Mesenchymal stem cell (in vitro differentiated cells and primary cell): ENCODE data around the gene CORO1C.

ENCODE experiments used
- DNase-seq: peaks from one replicate; pipeline ENCODE4 v3.0.0-alpha.2; 2013
- H2AFZ ChIP-seq: one replicate; pipeline ENCODE4 v1.6.1; 2013; ENCODE audit warnings: low read depth, mild to moderate bottlenecking, control low read depth, inconsistent platforms, low read length, moderate library complexity
- H2AK5ac ChIP-seq: 2 replicates; pipeline ENCODE4 v1.6.1; 2013; ENCODE audit warnings: low read length, moderate library complexity, mild to moderate bottlenecking, inconsistent platforms; ENCODE audit not compliant: severe bottlenecking
- H2BK120ac ChIP-seq: one replicate; pipeline ENCODE4 v1.6.1; 2013; ENCODE audit warnings: low read depth, mild to moderate bottlenecking, inconsistent platforms, low read length, moderate library complexity
- H2BK12ac ChIP-seq, 2 experiments: one replicate each; pipeline ENCODE4 v1.6.1; 2013; ENCODE audit warnings: inconsistent platforms in 2 of 2, low read length in 2 of 2, mild to moderate bottlenecking in 2 of 2, moderate library complexity in 2 of 2, control low read depth in 1 of 2
- H2BK15ac ChIP-seq: one replicate; pipeline ENCODE4 v1.6.1; 2013; ENCODE audit warnings: mild to moderate bottlenecking, low read depth, inconsistent platforms; ENCODE audit not compliant: poor library complexity, severe bottlenecking
- H2BK5ac ChIP-seq: 2 replicates; pipeline ENCODE4 v1.6.1; 2013; ENCODE audit warnings: low read depth, mild to moderate bottlenecking, low read length, control low read depth, inconsistent platforms; ENCODE audit not compliant: poor library complexity, severe bottlenecking
- H3K14ac ChIP-seq, 2 experiments: one replicate each; pipeline ENCODE4 v1.6.1; 2013; ENCODE audit warnings: inconsistent platforms in 2 of 2, low read length in 2 of 2, control low read depth in 1 of 2, mild to moderate bottlenecking in 1 of 2, moderate library complexity in 1 of 2
- H3K18ac ChIP-seq, 2 experiments: one replicate each; pipeline ENCODE4 v1.6.1; 2013; ENCODE audit warnings: inconsistent platforms in 2 of 2, low read length in 2 of 2, control low read depth in 1 of 2, low read depth in 1 of 2, mild to moderate bottlenecking in 1 of 2
- H3K23ac ChIP-seq, 2 experiments: one replicate each; pipeline ENCODE4 v1.6.1; 2013; ENCODE audit warnings: inconsistent platforms in 2 of 2, low read length in 2 of 2, mild to moderate bottlenecking in 2 of 2, moderate library complexity in 2 of 2, control low read depth in 1 of 2
- H3K27ac ChIP-seq: 2 replicates; pipeline ENCODE4 v1.5.1; 2013; ENCODE audit warnings: mild to moderate bottlenecking, moderate library complexity, low read length, control low read depth, inconsistent platforms; ENCODE audit not compliant: poor library complexity, severe bottlenecking
- H3K27me3 ChIP-seq, 2 experiments: 2 replicates each; pipeline versions ENCODE4 v1.6.1 to v1.7.0; 2013; ENCODE audit warnings: low read length in 2 of 2, mild to moderate bottlenecking in 2 of 2, moderate library complexity in 2 of 2, control low read depth in 1 of 2, inconsistent platforms in 1 of 2; ENCODE audit not compliant: control insufficient read depth in 1 of 2, insufficient read depth in 1 of 2
- H3K36me3 ChIP-seq, 2 experiments: 2 replicates each; pipeline versions ENCODE4 v1.6.1 to v1.7.0; 2013; ENCODE audit warnings: low read length in 2 of 2, control low read depth in 1 of 2, inconsistent platforms in 1 of 2, low read depth in 1 of 2, mild to moderate bottlenecking in 1 of 2; ENCODE audit not compliant: insufficient read depth in 2 of 2, control insufficient read depth in 1 of 2
- H3K4ac ChIP-seq, 2 experiments: one replicate each; pipeline ENCODE4 v1.6.1; 2013; ENCODE audit warnings: inconsistent platforms in 2 of 2, low read length in 2 of 2, mild to moderate bottlenecking in 2 of 2, moderate library complexity in 2 of 2, control low read depth in 1 of 2, low read depth in 1 of 2
- H3K4me1 ChIP-seq: 2 replicates; pipeline ENCODE4 v1.6.1; 2013; ENCODE audit warnings: low read depth, low read length, control low read depth; ENCODE audit not compliant: control insufficient read depth, insufficient read depth
- H3K4me2 ChIP-seq: 2 replicates; pipeline ENCODE4 v1.6.1; 2013; ENCODE audit warnings: low read length, mild to moderate bottlenecking, inconsistent platforms; ENCODE audit not compliant: poor library complexity, severe bottlenecking
- H3K4me3 ChIP-seq, 2 experiments: 2 replicates each; pipeline versions ENCODE4 v1.5.1 to v1.7.0; 2013; ENCODE audit warnings: low read length in 2 of 2, mild to moderate bottlenecking in 2 of 2, control low read depth in 1 of 2, low read depth in 1 of 2; ENCODE audit not compliant: insufficient read depth in 1 of 2
- H3K79me1 ChIP-seq: replicated peaks from 2 replicates; pipeline ENCODE4 v1.6.1; 2013; ENCODE audit warnings: mild to moderate bottlenecking, control low read depth, low read length, inconsistent platforms; ENCODE audit not compliant: poor library complexity, severe bottlenecking
- H3K9ac ChIP-seq: 2 replicates; pipeline ENCODE4 v1.7.0; 2013; ENCODE audit warnings: mild to moderate bottlenecking, low read length, moderate library complexity
- H3K9me3 ChIP-seq: 2 replicates; pipeline ENCODE4 v1.7.0; 2013; ENCODE audit warnings: mild to moderate bottlenecking, low read length; ENCODE audit not compliant: control insufficient read depth
- H4K8ac ChIP-seq: one replicate; pipeline ENCODE4 v1.6.1; 2013; ENCODE audit warnings: inconsistent platforms, mild to moderate bottlenecking, low read length, moderate library complexity
- H4K91ac ChIP-seq: one replicate; pipeline ENCODE4 v1.6.1; 2013; ENCODE audit warnings: mild to moderate bottlenecking, low read length, inconsistent platforms
- WGBS: methylation state at CpG from one replicate; pipeline ENCODE4 v1.1.7; 2013; ENCODE audit warnings: mixed read lengths; 5-methylcytosine and 5-hydroxymethylcytosine counted together

The CORO1C gene

GRCh38 chr12:108602976-108603704 lies 128.2 kb downstream of the CORO1C start:
- Histone ChIP-seq H2BK15ac (peak overlapping the region; percentile 49), H3K4ac (peak overlapping the region; percentile 54 to 82), H3K36me3 (no peaks in the 10 kb centered on the region), H4K91ac (peak overlapping the region; percentile 56), H3K14ac (peak overlapping the region in 1 of 2 experiments; percentile 9), H3K27me3 (no peaks in the 10 kb centered on the region), H2BK5ac (no peak overlapping the region), H2BK120ac (no peak overlapping the region), H3K9ac (no peak overlapping the region), H3K79me1 (no peaks in the 10 kb centered on the region), H3K4me2 (no peak overlapping the region), H3K18ac (peak overlapping the region in 1 of 2 experiments; percentile 73), H2AFZ (no peak overlapping the region), H3K4me1 (peaks cover 21% of the 10 kb centered on the region), H2AK5ac (peak overlapping the region; percentile 47), H2BK12ac (peak overlapping the region; percentile 9 to 80), H3K23ac (no peak overlapping the region), H3K9me3 (no peaks in the 10 kb centered on the region), H3K4me3 (no peak overlapping the region), H4K8ac (no peak overlapping the region), H3K27ac (no peak overlapping the region)
- WGBS, result 96% methylated on average over 12 of the region's 15 CpGs
- no peak for DNase-seq

DNA sequence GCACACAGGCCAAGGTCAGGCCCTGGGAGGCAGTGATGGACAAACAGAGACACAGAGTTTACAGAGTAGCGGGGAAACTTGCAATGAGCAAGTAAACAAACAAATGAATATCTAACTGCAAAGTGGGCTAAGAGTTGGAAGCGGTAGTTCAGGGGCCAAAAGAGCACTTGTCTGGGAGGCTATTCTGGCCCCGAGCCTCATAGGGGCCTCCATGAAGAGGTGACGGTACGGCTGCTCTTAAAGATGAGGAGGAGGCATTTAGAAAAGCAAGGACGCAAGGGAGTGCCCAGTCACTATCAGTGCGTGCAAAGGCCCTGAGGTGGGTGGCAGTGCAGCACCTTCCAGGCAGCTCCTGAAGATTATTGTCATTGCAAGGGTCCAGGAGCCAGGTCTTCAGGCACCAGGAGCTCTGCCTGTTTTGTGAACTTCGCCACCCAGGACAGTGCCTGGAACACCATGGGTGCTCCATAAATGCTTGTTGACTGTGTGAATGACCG lies 129.1 kb downstream of the CORO1C start:
- Histone ChIP-seq H3K4me3 (no peak overlapping the region), H3K18ac (no peak overlapping the region), H2BK5ac (no peak overlapping the region), H3K4me2 (no peak overlapping the region), H2AK5ac (no peak overlapping the region), H3K9ac (no peak overlapping the region), H3K4ac (no peak overlapping the region), H2BK12ac (peak overlapping the region in 1 of 2 experiments; percentile 47), H4K8ac (no peak overlapping the region), H3K79me1 (no peaks in the 10 kb centered on the region), H4K91ac (peak overlapping the region; percentile 16), H3K4me1 (peaks cover 21% of the 10 kb centered on the region), H2AFZ (no peak overlapping the region), H3K23ac (no peak overlapping the region), H3K9me3 (no peaks in the 10 kb centered on the region), H3K27ac (no peak overlapping the region), H2BK120ac (peak overlapping the region; percentile 42), H3K27me3 (no peaks in the 10 kb centered on the region), H3K14ac (no peak overlapping the region), H3K36me3 (no peaks in the 10 kb centered on the region), H2BK15ac (no peak overlapping the region)
- no peak for DNase-seq
- 83% methylated on average over 8 of the region's 9 CpGs for WGBS

DNA sequence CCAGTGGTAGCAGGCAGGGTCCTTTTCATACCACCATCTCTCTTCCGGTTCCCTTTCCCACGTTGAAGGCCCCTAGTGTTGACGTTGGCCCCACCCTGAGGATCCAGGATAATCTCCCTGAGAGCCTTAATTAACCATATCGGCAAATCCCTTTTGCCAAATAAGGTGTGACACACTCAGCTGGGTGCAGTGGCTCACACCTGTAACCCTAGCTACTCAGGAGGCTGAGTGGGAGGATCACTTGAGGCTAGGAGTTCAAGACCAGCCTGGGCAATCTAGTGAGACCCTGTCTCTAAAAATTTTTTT lies 130.7 kb downstream of the CORO1C start:
- Histone ChIP-seq H2AFZ (no peak overlapping the region), H3K79me1 (no peaks in the 10 kb centered on the region), H2BK5ac (no peak overlapping the region), H3K27ac (no peak overlapping the region), H2BK15ac (no peak overlapping the region), H3K27me3 (no peaks in the 10 kb centered on the region), H3K23ac (no peak overlapping the region), H3K4me3 (no peak overlapping the region), H4K91ac (no peak overlapping the region), H2BK120ac (no peak overlapping the region), H3K9ac (no peak overlapping the region), H3K9me3 (no peaks in the 10 kb centered on the region), H2AK5ac (no peak overlapping the region), H3K4ac (no peak overlapping the region), H3K36me3 (peaks cover 0 to 1% of the 10 kb centered on the region in 2 experiments), H4K8ac (no peak overlapping the region), H3K18ac (no peak overlapping the region), H3K4me1 (peaks cover 14% of the 10 kb centered on the region), H3K4me2 (no peak overlapping the region), H3K14ac (no peak overlapping the region), H2BK12ac (peak overlapping the region in 1 of 2 experiments; percentile 16)
- WGBS, result 60% methylated on average over 4 of the region's 4 CpGs
- DNase-seq, result no peak

DNA sequence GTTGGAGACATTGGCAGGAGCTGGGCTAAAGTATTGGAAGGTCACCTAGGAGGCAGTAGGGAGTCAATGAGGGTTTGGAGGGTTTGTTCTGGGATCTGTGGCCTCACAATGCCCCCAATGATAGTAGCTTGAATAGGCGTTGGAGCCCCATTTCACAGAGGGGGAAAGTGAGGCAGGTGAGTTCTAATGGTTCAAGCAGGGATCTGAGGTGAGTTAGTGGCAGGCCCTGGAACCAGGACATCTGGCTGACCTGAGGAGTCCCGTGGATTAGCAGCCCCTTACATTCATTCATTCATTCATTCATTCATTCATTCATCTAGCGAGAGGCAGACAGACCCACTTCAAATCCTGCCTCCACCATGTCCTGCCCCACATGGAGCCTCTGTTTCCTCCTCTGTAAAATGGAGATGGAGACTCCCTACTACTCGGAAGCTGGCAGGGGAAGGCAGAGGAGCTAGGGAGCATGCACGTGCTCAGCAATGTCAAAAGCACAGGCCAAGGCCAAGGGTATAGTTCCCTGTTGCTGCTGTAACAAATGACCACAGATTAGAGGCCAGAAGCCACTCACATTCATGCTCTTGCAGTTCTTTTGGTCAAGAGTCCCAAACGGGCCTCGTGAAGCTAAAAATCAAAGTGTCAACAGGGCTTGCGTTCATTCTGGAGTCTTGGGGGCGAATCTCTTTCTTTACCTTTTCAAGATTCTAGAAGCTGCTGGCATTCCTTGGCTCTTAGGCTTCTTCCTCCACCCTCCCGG lies 131.2 kb downstream of the CORO1C start:
- peak overlapping the region; percentile 6 to 54 for H2BK12ac ChIP-seq
- H2AK5ac ChIP-seq, result no peak overlapping the region
- no peaks in the 10 kb centered on the region for H3K79me1 ChIP-seq
- peaks cover 0 to 7% of the 10 kb centered on the region in 2 experiments for H3K36me3 ChIP-seq
- H4K91ac ChIP-seq, result no peak overlapping the region
- no peak for DNase-seq
- H3K14ac ChIP-seq, result no peak overlapping the region
- WGBS, result 91% methylated on average over 10 of the region's 10 CpGs
- no peak overlapping the region for H2AFZ ChIP-seq
- peaks cover 14% of the 10 kb centered on the region for H3K4me1 ChIP-seq
- no peak overlapping the region for H2BK120ac ChIP-seq
- H3K9ac ChIP-seq, result no peak overlapping the region
- H3K9me3 ChIP-seq, result no peaks in the 10 kb centered on the region
- peak overlapping the region; percentile 40 for H2BK15ac ChIP-seq
- no peak overlapping the region for H3K27ac ChIP-seq
- no peak overlapping the region for H3K23ac ChIP-seq
- H3K18ac ChIP-seq, result no peak overlapping the region
- no peaks in the 10 kb centered on the region for H3K27me3 ChIP-seq
- H4K8ac ChIP-seq, result no peak overlapping the region
- no peak overlapping the region for H2BK5ac ChIP-seq
- H3K4ac ChIP-seq, result no peak overlapping the region
- no peak overlapping the region for H3K4me3 ChIP-seq
- H3K4me2 ChIP-seq, result no peak overlapping the region
